GM12878 (cell line): ENCODE data around the gene MRRF.

Experiments
- BHLHE40 ChIP-seq, 2 experiments: fragments of 450-650 bp in 1 of 2; IDR thresholded peaks; 2 replicates each; pipeline ENCODE4 v1.6.1; 2011 to 2017; ENCODE audit warnings: low read depth in 2 of 2, borderline replicate concordance in 1 of 2, improper control_type of control experiment in 1 of 2, low read length in 1 of 2, mild to moderate bottlenecking in 1 of 2
- BRCA1 ChIP-seq: IDR thresholded peaks from 2 replicates; pipeline ENCODE4 v1.6.1; 2011; ENCODE audit warnings: low read depth, low read length, improper control_type of control experiment
- CTCF ChIP-seq, 3 experiments: IDR thresholded peaks in 2 of 3; conservative IDR thresholded peaks in 1 of 3; 2 replicates each; pipeline ENCODE4 v1.5.1; 2011; ENCODE audit warnings: low read depth in 3 of 3, low read length in 3 of 3, mild to moderate bottlenecking in 3 of 3, control low read depth in 2 of 3, moderate library complexity in 2 of 3, inconsistent platforms in 1 of 3, mixed read lengths in 1 of 3; ENCODE audit not compliant: control insufficient read depth in 2 of 3, insufficient read depth in 1 of 3; ENCODE audit errors: extremely low read depth in 1 of 3
- DPF2 ChIP-seq: fragments of 450-650 bp; IDR thresholded peaks from 2 replicates; pipeline ENCODE4 v1.6.1; 2017; ENCODE audit warnings: mild to moderate bottlenecking
- EP300 ChIP-seq, 2 experiments: fragments of 150-350 bp in 1 of 2; IDR thresholded peaks; 2 replicates each; pipeline ENCODE4 v1.6.1; 2011 to 2012; ENCODE audit warnings: low read depth in 2 of 2, low read length in 2 of 2, borderline replicate concordance in 1 of 2, improper control_type of control experiment in 1 of 2, inconsistent platforms in 1 of 2; ENCODE audit not compliant: control insufficient read depth in 1 of 2
- EZH2 ChIP-seq: IDR thresholded peaks from 2 replicates; pipeline ENCODE4 v1.6.1; 2012; ENCODE audit warnings: low read depth, mild to moderate bottlenecking, control low read depth, inconsistent platforms, low read length, borderline replicate concordance; ENCODE audit not compliant: control insufficient read depth
- FOS ChIP-seq: IDR thresholded peaks from 3 replicates; pipeline ENCODE4 v1.6.1; 2011; ENCODE audit warnings: borderline replicate concordance; ENCODE audit not compliant: insufficient read length; ENCODE audit errors: extremely low read depth
- MYC ChIP-seq: IDR thresholded peaks from 2 replicates; pipeline ENCODE4 v1.6.1; 2011; ENCODE audit warnings: mild to moderate bottlenecking, low read length, moderate library complexity, inconsistent platforms; ENCODE audit not compliant: insufficient read depth, insufficient replicate concordance, insufficient read length, severe bottlenecking
- NFYB ChIP-seq: IDR thresholded peaks from 2 replicates; pipeline ENCODE4 v1.6.1; 2011; ENCODE audit warnings: low read depth, mild to moderate bottlenecking, low read length, improper control_type of control experiment, moderate library complexity; ENCODE audit not compliant: insufficient read depth
- POLR2A ChIP-seq: IDR thresholded peaks from 2 replicates; pipeline ENCODE4 v1.6.1; 2011; ENCODE audit warnings: low read depth, mild to moderate bottlenecking, low read length
- POLR2AphosphoS5 ChIP-seq: IDR thresholded peaks from 2 replicates; pipeline ENCODE4 v1.6.1; 2011; ENCODE audit warnings: mild to moderate bottlenecking, low read length, inconsistent platforms
- RFX5 ChIP-seq: IDR thresholded peaks from 2 replicates; pipeline ENCODE4 v1.6.1; 2011; ENCODE audit warnings: low read depth, low read length, improper control_type of control experiment
- TCF12 ChIP-seq: IDR thresholded peaks from 2 replicates; pipeline ENCODE4 v1.6.1; 2011; ENCODE audit warnings: low read depth, mild to moderate bottlenecking, low read length
- TF ChIP-seq, protein P1 (sequence below): IDR thresholded peaks from 2 replicates; pipeline ENCODE4 v1.6.1; 2012; ENCODE audit warnings: low read depth, low read length, improper control_type of control experiment

GRCh38 chr9:122329597-122329996 lies 64.9 kb downstream of the MRRF start:
- no peak for TF ChIP-seq POLR2AphosphoS5
- TF ChIP-seq EZH2 = no peak
- no peak for TF ChIP-seq EP300 (IDR thresholded peaks at IDR 0.05; ENCODE audit: borderline replicate concordance in 1 of 2, control insufficient read depth in 1 of 2, low read depth in 2 of 2, low read length in 2 of 2)
- no peak for TF ChIP-seq MYC
- no peak for TF ChIP-seq CTCF (IDR thresholded peaks at IDR 0.05 in 2 of 3, conservative IDR thresholded peaks at IDR 0.05 in 1 of 3; ENCODE audit: control insufficient read depth in 2 of 3, extremely low read depth in 1 of 3, insufficient read depth in 1 of 3, low read depth in 3 of 3, low read length in 3 of 3)
- no peak for TF ChIP-seq FOS
- no peak for TF ChIP-seq NFYB
- TF ChIP-seq POLR2A = no peak
- no peak for TF ChIP-seq DPF2
- TF ChIP-seq BRCA1 = no peak
- TF ChIP-seq, protein P1, sequence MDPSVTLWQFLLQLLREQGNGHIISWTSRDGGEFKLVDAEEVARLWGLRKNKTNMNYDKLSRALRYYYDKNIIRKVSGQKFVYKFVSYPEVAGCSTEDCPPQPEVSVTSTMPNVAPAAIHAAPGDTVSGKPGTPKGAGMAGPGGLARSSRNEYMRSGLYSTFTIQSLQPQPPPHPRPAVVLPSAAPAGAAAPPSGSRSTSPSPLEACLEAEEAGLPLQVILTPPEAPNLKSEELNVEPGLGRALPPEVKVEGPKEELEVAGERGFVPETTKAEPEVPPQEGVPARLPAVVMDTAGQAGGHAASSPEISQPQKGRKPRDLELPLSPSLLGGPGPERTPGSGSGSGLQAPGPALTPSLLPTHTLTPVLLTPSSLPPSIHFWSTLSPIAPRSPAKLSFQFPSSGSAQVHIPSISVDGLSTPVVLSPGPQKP = no peak
- no peak for TF ChIP-seq BHLHE40 (IDR thresholded peaks at IDR 0.05; ENCODE audit: borderline replicate concordance in 1 of 2, low read depth in 2 of 2, low read length in 1 of 2)
- no peak for TF ChIP-seq RFX5
- TF ChIP-seq TCF12 = no peak
